Calu3 (cell line): ENCODE measurements around the gene NRG2. TPM values are rescaled to one million over a fixed set of nuclear protein-coding genes. Genes with fewer than 3 reads are reported as not detected.

Experiments used
- BruUV-seq: library from RNA; stranded (reverse); fragments of 400-500 nt; replicated peaks from 2 replicates; lab custom pipeline; 2021; lab: Mats Ljungman, UMichigan
- CTCF ChIA-PET: fragments of 300-600 bp; sonication (Branson Sonifier 250); formaldehyde crosslinking; loops from one replicate; lab custom pipeline; 2022; ENCODE audit warnings: antibody characterized with exemption; lab: Charles Lee
- DNase-seq: peaks from one replicate; pipeline ENCODE4 v3.0.0; 2022
- H3K27ac Mint-ChIP-seq: one replicate; pipeline ENCODE4 v1.8.0; 2022; ENCODE audit warnings: mixed read lengths; ENCODE audit not compliant: unreplicated experiment
- H3K27me3 Mint-ChIP-seq: one replicate; pipeline ENCODE4 v1.8.0; 2022; ENCODE audit warnings: mixed read lengths; ENCODE audit not compliant: unreplicated experiment
- H3K36me3 Mint-ChIP-seq: one replicate; pipeline ENCODE4 v1.8.0; 2022; ENCODE audit warnings: mild to moderate bottlenecking, moderate library complexity, mixed read lengths; ENCODE audit not compliant: insufficient read depth, unreplicated experiment
- H3K4me1 Mint-ChIP-seq: one replicate; pipeline ENCODE4 v1.8.0; 2022; ENCODE audit warnings: mild to moderate bottlenecking, low read depth, mixed read lengths; ENCODE audit not compliant: unreplicated experiment
- H3K4me3 Mint-ChIP-seq: one replicate; pipeline ENCODE4 v1.8.0; 2022; ENCODE audit warnings: mild to moderate bottlenecking, low read depth, moderate library complexity, mixed read lengths; ENCODE audit not compliant: unreplicated experiment
- H3K9me3 Mint-ChIP-seq: one replicate; pipeline ENCODE4 v1.8.0; 2022; ENCODE audit warnings: low read depth, mixed read lengths; ENCODE audit not compliant: unreplicated experiment
- CTCF ChIP-seq: fragments of 200-600 bp; IDR thresholded peaks from one replicate; pipeline ENCODE4 v1.8.0; 2022; ENCODE audit warnings: antibody characterized with exemption; ENCODE audit not compliant: unreplicated experiment
- intact Hi-C: fragments of 100-400 bp; cut with micrococcal nuclease; formaldehyde crosslinking; loops from one replicate; pipeline ENCODE4 v1.10.0; 2022; ENCODE audit not compliant: unreplicated experiment
- total RNA-seq: library from RNA; stranded (reverse); gene quantifications from 2 replicates; pipeline ENCODE4 v1.2.3, GENCODE V29; 2022

Gene NRG2
- total RNA-seq, 1 experiment from 2014 or later, result 1.4 TPM

GRCh38 chr5:140049713-140050112 is 6.6 kb upstream of the NRG2 start:
- no peaks in the 10 kb centered on the region for H3K4me1 Mint-ChIP-seq
- no peak overlapping the region for H3K27ac Mint-ChIP-seq
- H3K36me3 Mint-ChIP-seq, result no peaks in the 10 kb centered on the region
- intact Hi-C loops, result no loop called here
- no peak for DNase-seq
- TF ChIP-seq CTCF, result no peak
- CTCF ChIA-PET, result interaction anchor here (0.9 kb wide), 1 partner anchor 8 kb away, joined by 4 read pairs; no protein-coding TSS in a partner anchor
- peaks cover 28% of the 10 kb centered on the region for H3K27me3 Mint-ChIP-seq
- no peaks in the 10 kb centered on the region for H3K9me3 Mint-ChIP-seq
- no peak overlapping the region for H3K4me3 Mint-ChIP-seq
- no TSS peak for BruUV-seq

- intact Hi-C loops, result no loop called here
- CTCF ChIA-PET, result interaction anchor here (0.9 kb wide), 1 partner anchor 8 kb away, joined by 4 read pairs; no protein-coding TSS in a partner anchor
- Mint-ChIP-seq H3K36me3 (no peaks in the 10 kb centered on the region), H3K9me3 (no peaks in the 10 kb centered on the region), H3K4me3 (no peak overlapping the region), H3K27me3 (peaks cover 33% of the 10 kb centered on the region), H3K27ac (no peak overlapping the region), H3K4me1 (no peaks in the 10 kb centered on the region)
- DNase-seq, result no peak
- TF ChIP-seq CTCF, result no peak
- BruUV-seq, result no TSS peak
Observed at GRCh38 chr5:140049205-140049604, 6.1 kb upstream of the NRG2 start.

GRCh38 chr5:140044041-140044440 is 942 bp upstream of the NRG2 start:
- TF ChIP-seq CTCF, result no peak
- no peak for DNase-seq
- Mint-ChIP-seq H3K4me1 (peaks cover 22% of the 10 kb centered on the region), H3K27ac (no peak overlapping the region), H3K36me3 (peaks cover 22% of the 10 kb centered on the region), H3K27me3 (peaks cover 36% of the 10 kb centered on the region), H3K4me3 (peak overlapping the region; percentile 83), H3K9me3 (no peaks in the 10 kb centered on the region)
- intact Hi-C loops, result loop anchor here (5.0 kb wide), 1 partner anchor 72 kb away; no protein-coding TSS in a partner anchor
- no TSS peak for BruUV-seq
- CTCF ChIA-PET, result no interaction called here

- Mint-ChIP-seq H3K4me1 (peaks cover 28% of the 10 kb centered on the region), H3K27me3 (peaks cover 30% of the 10 kb centered on the region), H3K36me3 (peaks cover 22% of the 10 kb centered on the region), H3K9me3 (no peaks in the 10 kb centered on the region), H3K4me3 (peak overlapping the region; percentile 83), H3K27ac (no peak overlapping the region)
- CTCF ChIA-PET, result interaction anchor here (0.7 to 2.7 kb wide), 2 partner anchors 75 to 293 kb away, joined by 6 to 10 read pairs; no protein-coding TSS in a partner anchor
- no TSS peak for BruUV-seq
- peak; percentile 39 for DNase-seq
- intact Hi-C loops, result loop anchor here (5.0 kb wide), 1 partner anchor 71 kb away; no protein-coding TSS in a partner anchor
- no peak for TF ChIP-seq CTCF
Observed at GRCh38 chr5:140043508-140043872, 391 bp upstream of the NRG2 start.
